ENCODE results near the gene NEK10.
"Not testable (repeated sequence)": the region's sequence is repeated elsewhere in the genome, so short reads cannot be mapped to it uniquely, and the experiment has no call there.

NEK10 gene

GRCh38 chr3:27312044-27312668 lies 57.0 kb downstream of the NEK10 start:
- no peak for DNase-seq (ENCODE audit: low read depth in 2 of 2)

DNA sequence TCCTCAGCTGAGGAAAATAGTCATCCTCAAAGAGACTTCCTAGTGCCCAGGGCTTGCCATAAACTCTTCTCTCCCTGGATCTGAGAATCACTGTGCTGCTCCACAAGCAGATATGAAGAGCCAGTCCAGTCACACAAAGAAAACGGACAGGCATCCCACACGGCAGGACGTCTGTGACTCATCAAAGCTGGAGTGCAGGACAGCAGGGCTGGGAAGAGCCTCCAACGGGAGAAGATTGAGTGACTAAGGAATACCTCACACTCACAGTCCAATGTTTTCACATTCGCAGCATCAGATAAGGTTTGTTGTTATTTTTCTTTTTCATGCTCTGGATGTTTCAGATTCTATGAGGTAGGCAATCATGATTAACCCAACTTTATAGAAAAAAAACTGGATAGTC lies 57.8 kb downstream of the NEK10 start:
- no peak for DNase-seq (ENCODE audit: low read depth in 2 of 2)

DNA sequence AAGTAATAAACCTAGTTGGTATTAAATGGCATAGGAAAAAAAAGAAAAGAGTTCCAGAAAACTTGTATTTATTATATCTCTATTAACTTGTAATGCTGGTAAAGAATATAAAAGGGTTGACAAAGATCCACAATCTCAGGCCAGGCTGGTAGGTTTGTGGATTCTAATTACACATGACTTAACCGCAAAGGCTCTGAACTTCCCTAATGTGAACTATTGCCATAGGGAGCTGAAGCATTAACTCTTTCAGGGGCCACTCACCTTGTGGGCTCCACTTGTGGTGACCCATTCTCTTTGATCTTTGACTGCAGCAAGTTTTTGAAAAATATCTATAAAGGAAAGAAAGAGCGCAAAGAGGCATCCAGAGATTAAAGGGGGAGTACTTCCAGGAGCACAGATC lies 58.5 kb downstream of the NEK10 start:
- DNase-seq (ENCODE audit: low read depth in 2 of 2), result no peak

DNA sequence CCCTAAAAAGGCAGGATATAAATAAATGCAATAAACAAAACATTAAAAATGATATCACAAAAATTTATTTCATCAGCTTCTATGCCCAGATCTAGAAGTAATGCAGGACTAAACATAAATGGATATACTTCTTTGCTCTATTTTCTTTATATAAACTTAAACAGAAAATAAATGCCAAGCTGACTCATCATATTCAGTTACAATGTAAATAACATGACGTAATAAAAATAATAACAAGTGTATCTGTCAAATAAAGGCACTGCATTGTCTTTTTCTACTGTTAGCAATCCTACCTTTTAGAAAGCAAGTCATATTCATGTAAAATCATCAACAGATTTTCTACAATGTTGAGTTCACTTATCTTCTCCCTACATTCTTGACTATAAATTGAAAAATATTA lies 61.6 kb downstream of the NEK10 start:
- DNase-seq (ENCODE audit: low read depth in 2 of 2), result no peak

- no peak for DNase-seq (ENCODE audit: low read depth in 2 of 2)
These were observed 66.3 kb downstream of the NEK10 start for GRCh38 chr3:27302891-27303290.

GRCh38 chr3:27298981-27299380 lies 70.2 kb downstream of the NEK10 start:
- DNase-seq (ENCODE audit: low read depth in 2 of 2), result not testable (repeated sequence)

DNA sequence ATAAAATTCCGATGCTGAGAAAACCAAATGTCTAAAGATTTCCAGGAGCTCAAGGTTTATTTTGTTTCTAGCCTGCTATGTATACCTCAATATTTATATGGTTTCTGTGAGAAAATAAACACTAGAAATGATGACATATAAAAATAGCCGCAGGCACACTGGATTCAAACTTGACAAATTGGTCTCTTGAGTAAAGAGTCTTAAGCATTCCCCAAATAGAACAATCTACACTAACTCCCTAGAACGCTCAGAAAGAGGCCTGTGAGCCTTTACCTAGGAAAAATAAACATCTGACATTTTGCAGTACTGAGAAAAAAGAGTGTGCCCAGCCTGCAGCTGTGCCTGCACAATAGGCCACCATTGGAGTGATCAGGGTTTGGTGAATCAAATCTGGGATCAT lies 75.2 kb downstream of the NEK10 start:
- no peak for DNase-seq (ENCODE audit: low read depth in 2 of 2)

GRCh38 chr3:27290760-27291159 lies 78.4 kb downstream of the NEK10 start:
- DNase-seq (ENCODE audit: low read depth in 2 of 2), result no peak

DNA sequence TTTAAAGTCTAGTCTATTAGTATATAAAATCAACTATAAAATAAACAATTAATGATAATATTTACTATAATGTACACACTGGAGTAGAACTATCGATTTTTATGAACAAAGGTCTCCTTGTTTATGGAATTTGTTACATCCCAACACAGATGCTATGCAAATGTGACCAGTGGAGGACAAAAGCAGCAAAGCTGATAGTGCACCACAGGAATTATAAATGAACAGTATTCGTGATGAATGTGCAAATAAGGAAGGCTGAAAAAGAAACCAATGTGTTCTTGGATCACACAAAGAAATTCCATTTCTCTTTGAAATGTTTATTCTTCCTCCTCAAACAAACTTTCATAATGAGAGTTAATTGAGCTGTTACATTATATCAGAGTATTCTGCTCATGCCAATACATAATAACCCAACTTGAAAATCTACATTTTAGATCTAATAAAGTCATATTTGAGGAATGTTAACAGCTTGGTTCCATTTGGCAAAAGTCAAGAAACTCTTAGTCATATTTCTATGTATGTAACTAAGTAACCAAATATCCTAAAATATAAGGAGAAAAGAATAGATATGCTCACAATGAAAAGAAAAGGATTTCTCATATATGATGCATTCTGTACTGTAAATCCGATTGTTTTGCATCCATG lies 79.3 kb downstream of the NEK10 start:
- no peak for DNase-seq (ENCODE audit: low read depth in 2 of 2)

DNA sequence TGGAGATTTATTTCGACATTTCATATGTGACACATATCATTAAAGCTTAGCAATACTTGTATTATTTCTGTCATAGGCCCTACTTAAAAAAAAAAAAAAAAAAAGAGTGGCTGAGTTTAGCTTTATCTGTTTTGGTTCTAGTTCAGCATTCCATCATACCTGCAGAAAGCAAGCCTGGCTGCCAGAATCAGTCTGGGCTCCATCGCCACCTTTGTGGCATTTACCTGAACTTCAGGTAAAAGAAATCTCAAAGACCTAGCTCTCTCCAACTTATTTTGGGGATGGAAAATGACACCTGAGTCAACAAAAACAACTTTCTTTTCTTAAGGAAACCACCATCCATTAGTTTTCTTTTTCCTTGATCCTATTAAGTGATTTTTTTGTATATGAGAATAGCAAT lies 82.1 kb downstream of the NEK10 start:
- no peak for DNase-seq (ENCODE audit: low read depth in 2 of 2)

GRCh38 chr3:27286467-27286866 lies 82.7 kb downstream of the NEK10 start:
- DNase-seq (ENCODE audit: low read depth in 2 of 2), result not testable (repeated sequence)

- DNase-seq (ENCODE audit: low read depth in 2 of 2), result no peak
These were observed 83.5 kb downstream of the NEK10 start for GRCh38 chr3:27285668-27286067.

DNA sequence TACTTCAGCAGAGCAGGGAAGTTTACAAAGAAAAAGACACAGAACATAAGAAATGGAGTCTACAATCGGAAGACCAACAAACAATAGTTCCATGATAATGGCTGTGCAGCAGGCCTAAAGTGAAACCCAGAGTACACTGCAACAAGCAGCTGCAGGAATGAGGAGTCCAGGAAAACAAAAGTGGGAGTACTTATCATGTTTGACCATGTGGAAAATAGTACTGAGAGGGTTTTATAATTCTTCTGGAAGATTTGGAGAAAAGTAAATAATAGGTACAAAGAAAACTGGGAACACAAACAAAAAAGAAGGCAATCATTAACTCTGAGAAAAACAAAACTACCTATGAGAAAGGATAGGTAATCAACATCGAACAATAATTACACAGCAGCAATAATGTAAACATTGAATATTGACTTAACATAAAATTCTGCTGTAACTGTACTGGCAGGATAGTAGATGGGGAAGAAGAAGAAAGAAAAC lies 87.5 kb downstream of the NEK10 start:
- no peak for DNase-seq (ENCODE audit: low read depth in 2 of 2)

GRCh38 chr3:27279123-27279522 lies 90.1 kb downstream of the NEK10 start:
- no peak for DNase-seq (ENCODE audit: low read depth in 2 of 2)

DNA sequence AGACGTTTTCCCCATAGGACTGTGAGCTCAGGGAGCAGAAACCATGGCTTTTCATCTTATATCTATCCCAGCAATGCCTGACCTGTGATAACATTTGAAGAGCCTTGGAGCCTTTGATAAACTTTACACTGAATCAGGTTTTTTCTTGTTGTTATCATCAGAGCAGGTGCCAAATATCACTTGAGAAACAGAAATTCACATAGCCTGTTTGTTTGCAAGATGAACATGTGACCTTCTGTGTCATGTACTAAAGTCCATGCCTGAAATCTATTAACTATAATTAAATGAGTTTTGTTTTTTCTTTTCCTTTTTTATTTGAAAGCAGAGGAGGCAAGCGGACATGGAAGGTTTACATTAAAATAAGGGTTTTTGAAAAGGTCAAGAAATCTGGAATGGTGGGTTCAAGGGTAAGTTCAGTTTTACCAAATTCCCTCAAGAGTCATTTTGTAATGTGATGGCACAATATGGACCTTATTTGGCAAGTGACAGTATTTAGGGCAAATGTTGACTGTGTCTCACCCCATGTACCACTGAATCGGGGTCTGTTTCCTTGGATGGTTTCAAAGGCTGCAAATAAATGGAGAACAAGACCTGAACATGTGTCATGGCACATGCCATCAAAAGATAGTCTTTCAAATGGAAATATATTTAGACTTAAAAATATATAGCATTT lies 90.7 kb downstream of the NEK10 start:
- no peak for DNase-seq (ENCODE audit: low read depth in 2 of 2)

DNA sequence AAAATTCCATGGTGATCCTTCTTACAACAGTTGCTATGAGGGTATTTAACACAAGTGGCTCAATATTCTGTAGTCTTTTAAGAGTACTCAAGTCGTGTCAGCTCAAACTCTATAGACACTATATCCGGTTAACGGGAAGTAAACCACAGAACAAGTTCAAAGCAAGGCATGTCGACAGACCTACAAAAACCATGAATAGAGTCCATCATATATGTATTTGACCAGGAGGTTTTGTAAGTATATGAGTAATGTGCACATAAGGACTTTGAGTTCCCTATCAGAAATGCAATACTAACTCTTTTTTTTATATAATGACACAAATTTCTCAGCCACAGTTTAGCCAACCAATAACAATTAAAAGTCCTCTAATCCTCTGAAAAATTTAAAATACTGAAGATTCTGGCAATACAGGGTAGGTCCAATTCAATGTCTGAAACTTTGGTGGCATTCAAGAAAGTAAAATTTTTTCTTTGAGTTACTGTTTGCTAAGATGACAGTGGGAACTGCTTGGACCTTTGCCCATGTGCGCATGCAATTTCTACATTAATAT lies 93.7 kb downstream of the NEK10 start:
- no peak for DNase-seq (ENCODE audit: low read depth in 2 of 2)

- no peak for DNase-seq (ENCODE audit: low read depth in 2 of 2)
These were observed 97.3 kb downstream of the NEK10 start for GRCh38 chr3:27271890-27272289.

GRCh38 chr3:27254896-27255295 lies 114.3 kb downstream of the NEK10 start:
- DNase-seq (ENCODE audit: low read depth in 2 of 2), result no peak

DNA sequence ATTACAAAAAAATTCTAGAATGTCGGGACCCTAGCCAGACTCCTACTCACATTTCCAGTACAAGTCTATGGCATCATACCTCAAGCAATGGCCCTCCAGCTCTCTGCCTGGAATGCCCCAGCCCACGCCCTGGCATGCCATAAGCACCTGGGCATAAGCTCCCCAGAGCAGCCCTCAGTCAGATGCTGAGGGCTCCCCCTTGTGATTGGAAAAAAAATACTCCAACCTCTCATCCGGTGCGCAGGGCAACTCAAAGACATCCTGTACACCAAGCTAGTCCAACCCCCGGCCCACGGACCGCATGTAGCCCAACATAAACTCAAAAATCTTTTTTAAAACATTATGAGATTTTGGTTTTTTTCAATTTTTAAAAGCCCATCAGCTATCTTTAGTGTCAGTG lies 115.4 kb downstream of the NEK10 start:
- DNase-seq (ENCODE audit: low read depth in 2 of 2), result no peak

- no peak for DNase-seq (ENCODE audit: low read depth in 2 of 2)
These were observed 115.8 kb downstream of the NEK10 start for GRCh38 chr3:27253391-27253790.

DNA sequence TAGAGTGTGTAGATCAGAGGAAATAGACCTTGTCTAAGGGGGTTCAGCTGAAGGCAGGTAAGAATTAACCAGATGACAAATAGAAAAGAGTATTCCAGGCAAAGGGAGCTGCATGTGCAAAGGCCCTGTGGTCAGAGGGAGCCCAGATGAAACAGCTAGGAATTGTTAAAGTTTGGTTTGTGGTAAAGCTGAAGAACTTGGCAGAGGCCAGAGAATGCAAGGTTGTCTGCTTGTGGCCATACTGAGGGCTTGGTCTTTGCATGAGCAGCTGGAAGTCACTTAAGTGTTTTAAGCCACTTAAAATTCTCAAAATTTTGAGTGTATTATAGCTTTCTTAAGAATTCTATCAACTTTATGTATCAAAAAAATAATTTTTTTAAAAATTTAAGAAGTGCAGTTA lies 116.5 kb downstream of the NEK10 start:
- no peak for DNase-seq (ENCODE audit: low read depth in 2 of 2)

DNA sequence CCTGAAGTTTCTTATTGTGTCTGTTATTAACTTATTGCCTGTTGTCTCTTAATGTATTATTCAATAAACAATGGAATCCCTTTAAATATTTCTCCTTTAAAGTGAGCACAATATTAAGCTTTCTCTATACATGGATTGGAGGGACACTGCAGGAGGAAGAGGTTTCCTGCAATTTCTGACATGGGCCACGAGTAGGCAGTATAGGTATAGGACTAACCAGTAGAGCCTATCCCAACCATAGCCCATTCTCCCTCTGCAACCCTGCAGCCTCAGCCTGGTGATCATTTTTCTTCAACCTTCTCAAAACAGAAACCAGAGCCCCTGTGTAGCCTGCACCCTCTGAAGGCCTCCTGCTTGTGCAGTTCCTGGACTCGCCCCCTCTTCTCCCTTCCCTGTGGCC lies 124.8 kb downstream of the NEK10 start:
- no peak for DNase-seq (ENCODE audit: low read depth in 2 of 2)

DNA sequence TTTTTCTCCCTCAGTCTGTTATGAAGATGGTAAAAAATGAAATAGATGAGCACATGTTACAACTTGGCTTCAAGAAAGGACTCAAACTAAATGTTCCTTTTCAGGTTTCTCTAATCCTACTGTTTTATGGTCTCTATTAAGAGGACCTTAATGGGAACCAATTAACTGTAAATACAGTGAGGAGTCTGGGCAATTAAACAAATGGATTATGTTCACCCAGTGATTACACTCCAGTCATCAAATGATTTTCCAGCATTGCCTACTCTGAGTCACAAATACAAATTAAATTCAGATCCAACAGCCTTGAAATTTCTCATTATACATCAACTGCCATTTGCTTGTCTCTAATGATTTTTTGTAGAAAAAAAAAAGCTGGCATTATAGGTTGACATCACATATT lies 129.2 kb downstream of the NEK10 start:
- DNase-seq (ENCODE audit: low read depth in 2 of 2), result no peak
